Fibroblast of the conjunctiva (primary cell): ENCODE measurements around the gene PGP.

ENCODE experiments used
- DNase-seq: peaks from one replicate; pipeline ENCODE4 v3.0.0-alpha.2; 2010; ENCODE audit warnings: low read depth

PGP gene

DNA sequence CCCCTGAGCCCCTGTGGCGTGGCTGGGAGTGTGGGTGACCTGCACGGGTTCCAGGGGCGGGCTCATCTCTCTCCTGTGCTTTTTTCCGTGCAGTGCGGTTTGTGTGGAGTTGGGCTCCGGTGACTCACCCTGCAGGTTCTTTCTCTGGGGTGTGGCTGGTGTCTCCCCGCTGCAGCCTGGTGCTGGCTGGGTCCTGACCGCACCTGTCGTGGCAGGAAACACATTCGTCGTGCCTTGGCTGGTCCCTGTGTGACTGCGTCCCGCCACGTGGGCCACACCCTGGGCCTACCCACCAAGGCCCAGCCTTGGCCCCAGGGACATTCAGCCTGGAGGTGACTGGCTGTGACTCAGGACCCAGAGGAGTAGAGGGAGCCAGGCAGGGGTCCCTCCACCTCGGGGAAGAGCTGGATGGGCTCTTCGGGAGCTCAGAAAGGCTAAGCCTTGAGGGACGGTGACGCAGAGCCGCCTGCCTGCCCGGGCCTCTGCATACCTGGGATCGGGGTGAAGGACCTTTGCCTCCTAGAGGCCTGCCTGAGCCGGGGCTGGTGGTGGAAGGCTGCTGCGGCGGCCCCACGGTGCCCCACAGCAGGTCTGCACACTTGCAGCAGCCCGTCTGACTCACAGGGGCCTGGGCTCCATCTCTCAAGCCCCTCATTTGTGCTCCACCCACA lies 51.3 kb downstream of the PGP start:
- DNase-seq = no peak

DNA sequence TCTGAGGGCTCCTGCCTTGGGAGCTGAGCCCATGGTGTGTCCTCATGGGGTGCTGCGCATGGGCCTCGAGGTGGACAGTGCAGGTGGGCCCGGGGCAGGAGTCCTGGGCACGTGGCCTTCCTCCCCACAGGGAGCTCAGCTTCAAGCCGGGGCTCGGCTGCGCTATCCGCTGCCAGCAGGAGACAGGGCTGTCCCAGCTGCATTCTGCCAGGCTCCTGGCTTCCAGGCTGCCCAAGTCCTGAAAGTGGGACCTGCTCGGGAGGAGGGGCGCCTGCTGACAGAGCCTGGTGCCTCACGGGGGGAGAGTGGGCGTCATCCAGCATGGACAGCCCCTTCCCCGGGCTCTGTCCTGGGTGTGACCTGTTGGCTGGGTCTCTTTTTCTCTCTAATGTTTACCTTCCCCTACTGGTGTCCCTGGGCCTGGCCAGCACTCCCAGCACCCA lies 51.9 kb downstream of the PGP start:
- DNase-seq = no peak

DNA sequence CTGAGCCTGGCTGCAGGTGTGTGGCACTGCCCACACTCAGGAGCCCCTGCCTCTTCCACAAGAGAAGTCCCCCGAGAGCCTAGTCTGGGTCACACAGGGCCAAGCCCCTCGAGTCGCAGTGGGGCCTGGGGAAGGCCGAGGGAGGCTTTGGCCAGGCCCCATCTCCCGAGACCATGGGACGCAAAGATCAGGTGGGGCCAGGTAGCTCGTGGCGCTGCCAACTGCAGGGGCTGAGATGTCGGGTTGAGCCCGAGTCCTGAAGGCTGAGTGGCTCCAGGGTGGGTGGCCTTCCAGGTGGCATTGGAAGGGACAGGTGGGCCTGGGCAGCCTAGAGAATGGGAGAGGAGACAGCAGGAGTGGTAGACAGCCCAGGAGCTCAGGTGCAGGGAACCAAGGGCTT lies 52.7 kb downstream of the PGP start:
- no peak for DNase-seq
